ENCODE results near the gene SIGLEC12. TPM values are rescaled to one million over a fixed set of nuclear protein-coding genes. Genes with fewer than 3 reads are reported as not detected.

SIGLEC12 gene
- total RNA-seq, 2 donors from 2014 or later = 0.91 TPM; not detected in 1

DNA sequence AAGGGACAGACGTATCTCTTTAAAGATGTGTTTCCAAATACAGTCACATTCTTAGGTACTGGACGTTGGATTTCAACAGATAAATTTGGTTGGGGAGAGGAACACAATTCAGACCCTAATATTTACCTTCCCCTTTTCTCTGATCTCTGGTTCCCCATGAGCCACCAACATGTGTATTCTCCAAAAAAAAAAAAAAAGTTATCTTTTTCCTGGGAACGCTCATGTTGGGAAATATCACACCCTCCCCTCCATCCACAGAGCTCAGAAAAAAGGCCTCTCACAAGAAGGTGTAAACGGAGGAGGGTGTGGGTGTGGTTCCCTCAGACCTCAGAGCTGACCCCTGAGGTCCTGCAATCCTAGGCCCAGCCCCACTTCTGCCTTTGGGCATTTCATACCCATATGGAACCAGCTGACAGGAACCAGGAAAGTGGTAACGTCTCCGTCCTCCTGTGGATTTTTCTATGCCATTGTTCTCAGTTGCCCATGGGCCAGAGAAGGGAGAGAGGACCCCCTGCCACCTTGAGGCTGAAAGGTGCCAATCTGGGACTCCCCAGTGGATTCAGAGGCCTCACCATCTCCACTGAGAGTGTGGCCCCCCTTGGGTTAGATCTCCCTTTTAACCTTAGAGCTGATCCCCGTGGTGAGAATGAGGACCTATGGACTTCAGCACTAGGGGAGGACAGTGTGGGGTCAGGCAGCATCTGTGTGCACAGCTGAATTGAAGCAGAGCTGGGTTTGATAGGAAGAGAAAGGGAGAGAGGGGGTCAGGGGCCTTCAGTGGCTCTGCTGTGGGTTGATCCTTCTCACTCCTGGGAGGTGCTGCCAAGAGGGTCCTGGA lies 8.4 kb upstream of the SIGLEC12 start:
- WGBS = 49% methylated on average over 7 of the region's 7 CpGs
- DNase-seq (ENCODE audit: low spot score) = no peak
- H3K9me3 ChIP-seq = no peaks in the 10 kb centered on the region
- H3K4me1 ChIP-seq (replicated peaks) = no peaks in the 10 kb centered on the region
- H3K36me3 ChIP-seq = no peaks in the 10 kb centered on the region
- intact Hi-C loops (cut with DNase I) = no loop called here
- H3K4me3 ChIP-seq = no peak overlapping the region
- no peaks in the 10 kb centered on the region for H3K27me3 ChIP-seq (replicated peaks; ENCODE audit: insufficient read depth)
- TF ChIP-seq POLR2A (IDR thresholded peaks at IDR 0.05) = no peak
- H3K27ac ChIP-seq = no peak overlapping the region

- no peak overlapping the region for H3K4me3 ChIP-seq
- no peaks in the 10 kb centered on the region for H3K27me3 ChIP-seq (replicated peaks; ENCODE audit: insufficient read depth)
- no peak for TF ChIP-seq POLR2A (IDR thresholded peaks at IDR 0.05)
- no peak for TF ChIP-seq POLR2AphosphoS5 (IDR thresholded peaks at IDR 0.05)
- TF ChIP-seq, protein P1, sequence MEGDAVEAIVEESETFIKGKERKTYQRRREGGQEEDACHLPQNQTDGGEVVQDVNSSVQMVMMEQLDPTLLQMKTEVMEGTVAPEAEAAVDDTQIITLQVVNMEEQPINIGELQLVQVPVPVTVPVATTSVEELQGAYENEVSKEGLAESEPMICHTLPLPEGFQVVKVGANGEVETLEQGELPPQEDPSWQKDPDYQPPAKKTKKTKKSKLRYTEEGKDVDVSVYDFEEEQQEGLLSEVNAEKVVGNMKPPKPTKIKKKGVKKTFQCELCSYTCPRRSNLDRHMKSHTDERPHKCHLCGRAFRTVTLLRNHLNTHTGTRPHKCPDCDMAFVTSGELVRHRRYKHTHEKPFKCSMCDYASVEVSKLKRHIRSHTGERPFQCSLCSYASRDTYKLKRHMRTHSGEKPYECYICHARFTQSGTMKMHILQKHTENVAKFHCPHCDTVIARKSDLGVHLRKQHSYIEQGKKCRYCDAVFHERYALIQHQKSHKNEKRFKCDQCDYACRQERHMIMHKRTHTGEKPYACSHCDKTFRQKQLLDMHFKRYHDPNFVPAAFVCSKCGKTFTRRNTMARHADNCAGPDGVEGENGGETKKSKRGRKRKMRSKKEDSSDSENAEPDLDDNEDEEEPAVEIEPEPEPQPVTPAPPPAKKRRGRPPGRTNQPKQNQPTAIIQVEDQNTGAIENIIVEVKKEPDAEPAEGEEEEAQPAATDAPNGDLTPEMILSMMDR (IDR thresholded peaks at IDR 0.05) = no peak
- H3K9me3 ChIP-seq = no peaks in the 10 kb centered on the region
- DNase-seq (ENCODE audit: low spot score) = no peak
- no peaks in the 10 kb centered on the region for H3K36me3 ChIP-seq
- intact Hi-C loops (cut with DNase I) = no loop called here
- H3K27ac ChIP-seq = no peak overlapping the region
- WGBS = 54% methylated on average over 3 of the region's 3 CpGs
- H3K4me1 ChIP-seq (replicated peaks) = no peaks in the 10 kb centered on the region
These were observed 6.6 kb upstream of the SIGLEC12 start for GRCh38 chr19:51508059-51508733.

GRCh38 chr19:51507640-51508058 lies 6.0 kb upstream of the SIGLEC12 start:
- Histone ChIP-seq H3K36me3 (no peaks in the 10 kb centered on the region), H3K4me3 (no peak overlapping the region), H3K27ac (no peak overlapping the region), H3K27me3 (replicated peaks; ENCODE audit: insufficient read depth) (no peaks in the 10 kb centered on the region), H3K9me3 (no peaks in the 10 kb centered on the region), H3K4me1 (replicated peaks) (no peaks in the 10 kb centered on the region)
- intact Hi-C loops (cut with DNase I) = no loop called here
- TF ChIP-seq POLR2A (IDR thresholded peaks at IDR 0.05) = no peak
- TF ChIP-seq, protein P1 (IDR thresholded peaks at IDR 0.05) = no peak
- WGBS = 76% methylated on average over 6 of the region's 6 CpGs
- no peak for DNase-seq (ENCODE audit: low spot score)

DNA sequence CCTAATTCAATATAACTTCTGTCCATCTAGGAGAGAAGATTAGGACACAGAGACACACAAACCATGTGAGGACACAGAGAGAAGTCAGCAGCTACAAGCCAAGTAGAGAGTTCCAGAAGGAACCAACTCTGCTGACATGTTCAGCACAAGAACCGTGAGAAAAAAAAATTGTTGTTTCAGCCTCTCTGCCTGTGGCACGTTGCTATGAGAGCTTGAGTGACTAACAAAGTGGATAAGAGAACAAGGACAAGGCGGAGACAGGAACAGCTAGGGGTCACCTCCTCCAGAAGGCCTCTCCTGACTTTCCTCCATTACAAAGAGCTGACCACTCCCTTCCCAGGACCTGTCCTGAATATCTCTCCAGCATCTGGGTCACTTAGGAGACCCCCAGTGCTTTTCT lies 5.6 kb upstream of the SIGLEC12 start:
- no peaks in the 10 kb centered on the region for H3K36me3 ChIP-seq
- TF ChIP-seq, protein P1 (IDR thresholded peaks at IDR 0.05) = no peak
- no peaks in the 10 kb centered on the region for H3K4me1 ChIP-seq (replicated peaks)
- H3K4me3 ChIP-seq = no peak overlapping the region
- H3K27ac ChIP-seq = no peak overlapping the region
- no peaks in the 10 kb centered on the region for H3K9me3 ChIP-seq
- WGBS = 59% methylated on average over 3 of the region's 3 CpGs
- intact Hi-C loops (cut with DNase I) = no loop called here
- no peaks in the 10 kb centered on the region for H3K27me3 ChIP-seq (replicated peaks; ENCODE audit: insufficient read depth)
- no peak for DNase-seq (ENCODE audit: low spot score)

- WGBS = 33% methylated on average over 3 of the region's 3 CpGs
- TF ChIP-seq, protein P1 (IDR thresholded peaks at IDR 0.05) = no peak
- no peak for TF ChIP-seq POLR2AphosphoS5 (IDR thresholded peaks at IDR 0.05)
- TF ChIP-seq POLR2A (IDR thresholded peaks at IDR 0.05) = no peak
- intact Hi-C loops (cut with DNase I) = no loop called here
- DNase-seq (ENCODE audit: low spot score) = no peak
- H3K4me1 ChIP-seq (replicated peaks) = no peaks in the 10 kb centered on the region
- no peaks in the 10 kb centered on the region for H3K9me3 ChIP-seq
- H3K4me3 ChIP-seq = no peak overlapping the region
- H3K27ac ChIP-seq = no peak overlapping the region
- H3K27me3 ChIP-seq (replicated peaks; ENCODE audit: insufficient read depth) = no peaks in the 10 kb centered on the region
- no peaks in the 10 kb centered on the region for H3K36me3 ChIP-seq
These were observed 4.3 kb upstream of the SIGLEC12 start for GRCh38 chr19:51505904-51506303.

Data from prostate gland (tissue), 2 donors.